ENCODE results near the gene SORCS1. TPM values are rescaled to one million over a fixed set of nuclear protein-coding genes. Genes with fewer than 3 reads are reported as not detected.

Gene SORCS1
- total RNA-seq, 1 experiment from 2014 or later, result not detected

DNA sequence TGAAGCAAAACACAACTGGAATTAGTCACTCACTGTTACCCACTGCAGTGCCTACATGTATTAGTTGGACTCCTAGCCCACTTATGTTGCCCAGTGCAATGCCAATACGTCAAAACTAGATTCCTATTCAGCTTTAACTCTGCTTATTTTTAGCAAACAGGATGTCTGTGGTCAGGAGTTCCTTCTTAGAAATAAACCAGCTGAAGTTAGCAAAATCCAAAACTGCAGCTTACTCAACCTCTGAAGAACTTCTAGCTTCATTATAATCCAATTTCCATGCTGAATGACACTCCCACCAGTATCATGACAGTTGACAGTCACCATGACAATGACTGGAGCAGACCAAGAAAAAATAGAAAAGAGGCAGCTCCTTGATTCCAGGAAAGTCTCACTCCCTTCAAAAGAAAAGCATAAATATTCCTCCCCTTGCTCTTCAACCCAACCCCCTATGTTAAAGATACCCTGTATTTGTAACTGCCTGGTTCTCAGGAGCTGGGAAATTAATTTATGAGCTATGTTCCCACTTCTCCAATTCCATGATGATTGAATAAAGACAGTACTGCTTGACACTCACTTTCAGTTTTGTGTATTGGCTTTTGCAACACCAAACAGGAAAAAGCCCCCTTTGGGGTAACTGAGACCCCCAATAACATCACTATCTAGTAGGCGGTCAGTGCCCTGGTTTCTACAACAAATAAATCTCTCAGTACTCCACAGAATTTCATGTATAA, 327.4 kb downstream of the SORCS1 start:
- H3K27me3 ChIP-seq (ENCODE audit: insufficient read depth, low read length), result no peaks in the 10 kb centered on the region
- H2AFZ ChIP-seq (ENCODE audit: low read depth, low read length, poor library complexity, severe bottlenecking), result no peak overlapping the region
- TF ChIP-seq TCF7L2 (IDR thresholded peaks at IDR 0.05; ENCODE audit: borderline replicate concordance, extremely low read depth, insufficient read depth, insufficient read length) (no peak), ZFX (IDR thresholded peaks at IDR 0.05) (no peak), REST (IDR thresholded peaks at IDR 0.05; ENCODE audit: low read depth) (no peak), EGR1 (IDR thresholded peaks at IDR 0.05; ENCODE audit: low read depth) (no peak), CEBPB (IDR thresholded peaks at IDR 0.05; ENCODE audit: low read depth) (no peak), ATF3 (IDR thresholded peaks at IDR 0.05) (no peak), CBX3 (IDR thresholded peaks at IDR 0.05; ENCODE audit: low read depth) (no peak), SP1 (IDR thresholded peaks at IDR 0.05; ENCODE audit: low read depth) (no peak)
- ATAC-seq, result no peak
- no peak overlapping the region for H3K27ac ChIP-seq (ENCODE audit: low read depth, low read length)
- H3K4me2 ChIP-seq (ENCODE audit: low read length), result no peak overlapping the region
- POLR2A ChIA-PET, result no interaction called here
- RAD21 ChIA-PET (ENCODE audit: low non-redundant PET in 1 of 2, low total read pairs in 2 of 2, uncharacterized antibody in 2 of 2, unreplicated experiment in 2 of 2), result no interaction called here
- H3K9me2 ChIP-seq (ENCODE audit: insufficient read depth), result no peaks in the 10 kb centered on the region
- H3K4me3 ChIP-seq (replicated peaks in 1 of 2; ENCODE audit: low read depth in 1 of 2, low read length in 2 of 2), result no peak overlapping the region
- H3K36me3 ChIP-seq (ENCODE audit: control insufficient read depth in 1 of 2, insufficient read depth in 2 of 2, low read length in 2 of 2), result no peaks in the 10 kb centered on the region
- BruUV-seq (replicated peaks), result no TSS peak
- H3K79me2 ChIP-seq (ENCODE audit: insufficient read depth, low read length), result no peaks in the 10 kb centered on the region
- H3K9me3 ChIP-seq (ENCODE audit: control insufficient read depth in 1 of 2, insufficient read depth in 1 of 2, low read depth in 1 of 2, low read length in 2 of 2), result peaks cover 27 to 34% of the 10 kb centered on the region in 2 experiments; a peak in 2 of 4 replicates
- no peaks in the 10 kb centered on the region for H4K20me1 ChIP-seq (ENCODE audit: insufficient read depth)
- intact Hi-C loops (cut with micrococcal nuclease), result no loop called here
- CTCF ChIA-PET, result no interaction called here
- no peaks in the 10 kb centered on the region for H3K4me1 ChIP-seq (ENCODE audit: control insufficient read depth in 1 of 2, insufficient read depth in 2 of 2, low read length in 2 of 2)
- no peak overlapping the region for H3K9ac ChIP-seq (ENCODE audit: low read length)
- no peak for DNase-seq (ENCODE audit: low read depth, low spot score)

Data from HCT116 (cell line).